T-helper 1 cell treated with Interleukin-12 subunit alpha and Interleukin-12 subunit beta and Interleukin-4 antibody, amounts not matched to agents 30 ng/mL and 1 ng/mL, for 36 hours (primary cell): ENCODE results near the gene TUBB4B. TPM values are rescaled to one million over a fixed set of nuclear protein-coding genes. Genes with fewer than 3 reads are reported as not detected.

ENCODE experiments used
- intact Hi-C: fragments of 100-400 bp; cut with micrococcal nuclease; formaldehyde crosslinking; loops from one replicate; pipeline ENCODE4 v1.15.1; 2024
- total RNA-seq: library from RNA; stranded (reverse); gene quantifications from 2 replicates; pipeline ENCODE4 v1.2.3, GENCODE V29; 2022

The TUBB4B gene
- total RNA-seq, 1 donor from 2014 or later = 280 TPM

DNA sequence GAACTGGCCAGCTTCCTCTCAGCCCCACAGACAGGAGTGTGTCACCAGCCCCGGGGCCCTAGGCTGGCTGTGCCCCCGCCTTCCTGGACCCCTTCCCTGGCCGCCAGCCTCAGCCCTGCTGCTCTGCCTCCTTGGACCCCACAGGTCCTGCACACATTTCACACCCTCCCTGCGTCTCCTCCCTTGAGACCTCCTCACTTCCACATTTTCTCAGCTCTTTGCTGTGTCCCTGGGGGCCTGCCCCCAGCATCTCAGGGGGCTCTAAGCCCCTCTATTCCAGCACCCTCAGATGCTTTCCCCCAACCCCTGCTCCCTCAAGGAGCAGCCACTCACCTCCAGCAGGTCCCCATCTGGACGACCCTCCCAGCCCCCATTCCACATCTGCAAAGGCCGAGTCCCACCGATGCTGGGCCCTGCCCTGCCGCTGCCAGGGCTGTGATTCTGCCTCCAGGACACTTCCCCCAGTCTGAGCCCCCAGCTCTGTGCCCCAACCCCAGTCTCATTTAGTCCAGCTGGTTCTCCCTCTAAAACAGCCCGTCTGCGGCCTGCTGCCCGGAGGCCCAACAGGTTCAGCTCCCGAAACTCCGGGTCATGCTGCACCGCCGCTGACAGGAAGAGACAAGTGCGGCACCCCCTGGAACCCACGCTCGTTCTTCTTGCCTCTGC, 6.2 kb upstream of the TUBB4B start:
- intact Hi-C loops = no loop called here

DNA sequence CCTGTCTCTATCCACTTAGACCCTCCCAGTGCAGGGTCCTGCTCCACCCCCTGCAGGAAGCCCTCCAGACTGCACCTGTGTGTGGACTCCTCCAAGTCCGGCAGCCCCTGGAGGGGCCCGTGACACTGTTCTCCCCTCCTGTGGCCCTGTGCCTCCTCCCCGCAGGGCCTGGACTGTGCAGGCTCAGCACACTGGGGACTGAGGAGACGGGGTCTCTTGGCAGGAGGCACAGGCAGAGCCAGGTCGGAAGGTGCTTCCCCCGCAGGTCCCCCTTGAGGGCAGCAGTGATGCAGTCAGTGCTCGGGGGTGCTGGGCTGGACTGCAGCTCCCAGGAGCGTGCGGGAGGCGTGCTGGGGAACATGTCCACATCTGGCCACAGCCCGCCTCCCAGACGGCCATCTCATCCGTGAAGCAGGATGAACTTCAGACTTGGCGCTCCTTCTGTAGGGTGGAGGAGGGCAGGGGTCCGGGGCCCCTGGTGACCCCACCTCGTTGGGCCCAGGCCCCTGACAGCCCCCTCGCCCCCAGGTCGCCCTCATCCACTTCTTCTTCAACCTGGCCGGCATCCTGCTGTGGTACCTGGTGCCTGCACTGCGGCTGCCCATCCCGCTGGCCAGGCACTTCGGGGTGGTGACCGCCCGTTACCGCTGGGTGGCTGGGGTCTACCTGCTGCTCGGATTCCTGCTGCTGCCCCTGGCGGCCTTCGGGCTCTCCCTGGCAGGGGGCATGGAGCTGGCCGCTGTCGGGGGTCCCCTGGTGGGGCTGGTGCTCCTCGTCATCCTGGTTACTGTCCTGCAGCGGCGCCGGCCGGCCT, 5.5 kb upstream of the TUBB4B start:
- intact Hi-C loops = loop anchor here (1.0 kb wide), 6 partner anchors 8 to 148 kb away; partner anchors contain the start of genes ANAPC2, RNF224 and SSNA1

DNA sequence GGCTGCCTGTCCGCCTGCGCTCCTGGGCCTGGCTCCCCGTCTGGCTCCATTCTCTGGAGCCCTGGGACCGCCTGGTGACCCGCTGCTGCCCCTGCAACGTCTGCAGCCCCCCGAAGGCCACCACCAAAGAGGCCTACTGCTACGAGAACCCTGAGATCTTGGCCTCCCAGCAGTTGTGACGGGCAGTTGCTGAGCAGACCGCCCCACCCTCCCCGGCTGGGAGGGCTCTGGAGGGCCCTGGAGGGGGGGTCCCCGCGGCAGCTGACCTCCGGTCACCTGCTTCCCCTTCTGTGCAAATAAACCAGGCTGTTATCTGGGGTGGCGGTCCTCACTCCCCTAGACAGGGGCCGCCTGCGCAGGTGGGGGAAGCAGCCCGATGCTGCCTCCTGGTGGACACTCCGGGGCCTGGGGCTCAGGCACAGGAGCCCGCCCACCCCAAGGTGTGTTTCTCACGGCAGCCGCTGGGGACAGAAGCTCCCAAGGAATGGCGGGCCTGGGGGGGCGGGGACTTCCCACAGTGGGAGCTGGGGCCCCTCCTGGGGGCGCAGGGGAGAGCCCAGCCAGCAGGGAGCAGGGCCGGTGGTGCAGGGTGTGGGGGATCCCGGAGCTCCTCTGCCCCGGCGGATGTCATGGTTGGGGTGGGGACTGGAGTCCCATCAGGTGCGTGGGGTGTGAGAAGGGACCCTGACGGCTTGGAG, 4.7 kb upstream of the TUBB4B start:
- intact Hi-C loops = loop anchor here (1.0 kb wide), 6 partner anchors 9 to 149 kb away; partner anchors contain the start of genes ANAPC2, RNF224 and SSNA1

DNA sequence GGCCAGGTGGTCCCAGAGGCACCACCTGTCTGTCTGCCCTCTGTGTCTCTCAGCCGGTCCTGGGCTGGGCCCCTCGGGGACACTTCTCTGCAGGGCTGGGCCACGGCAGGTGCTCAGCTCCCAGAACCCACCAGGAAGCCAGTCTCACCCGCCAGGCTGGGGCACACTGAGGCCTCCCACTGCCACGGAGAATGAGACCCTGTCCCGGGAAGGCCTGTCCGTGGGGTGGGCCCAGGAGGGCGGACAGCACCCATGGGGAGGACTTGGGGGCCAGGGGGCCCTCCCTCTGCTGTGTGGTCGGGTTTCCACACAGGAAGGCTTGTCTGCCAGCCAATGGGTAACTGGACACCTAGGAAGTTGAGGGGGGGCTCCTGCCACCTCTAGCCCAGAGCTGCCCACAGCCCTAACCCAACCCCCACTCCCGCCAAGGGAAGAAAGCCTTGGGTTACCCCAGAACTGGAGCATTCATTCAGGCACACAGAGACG, 4.1 kb upstream of the TUBB4B start:
- intact Hi-C loops = loop anchor here (1.0 kb wide), 6 partner anchors 10 to 150 kb away; partner anchors contain the start of genes ANAPC2, RNF224 and SSNA1

DNA sequence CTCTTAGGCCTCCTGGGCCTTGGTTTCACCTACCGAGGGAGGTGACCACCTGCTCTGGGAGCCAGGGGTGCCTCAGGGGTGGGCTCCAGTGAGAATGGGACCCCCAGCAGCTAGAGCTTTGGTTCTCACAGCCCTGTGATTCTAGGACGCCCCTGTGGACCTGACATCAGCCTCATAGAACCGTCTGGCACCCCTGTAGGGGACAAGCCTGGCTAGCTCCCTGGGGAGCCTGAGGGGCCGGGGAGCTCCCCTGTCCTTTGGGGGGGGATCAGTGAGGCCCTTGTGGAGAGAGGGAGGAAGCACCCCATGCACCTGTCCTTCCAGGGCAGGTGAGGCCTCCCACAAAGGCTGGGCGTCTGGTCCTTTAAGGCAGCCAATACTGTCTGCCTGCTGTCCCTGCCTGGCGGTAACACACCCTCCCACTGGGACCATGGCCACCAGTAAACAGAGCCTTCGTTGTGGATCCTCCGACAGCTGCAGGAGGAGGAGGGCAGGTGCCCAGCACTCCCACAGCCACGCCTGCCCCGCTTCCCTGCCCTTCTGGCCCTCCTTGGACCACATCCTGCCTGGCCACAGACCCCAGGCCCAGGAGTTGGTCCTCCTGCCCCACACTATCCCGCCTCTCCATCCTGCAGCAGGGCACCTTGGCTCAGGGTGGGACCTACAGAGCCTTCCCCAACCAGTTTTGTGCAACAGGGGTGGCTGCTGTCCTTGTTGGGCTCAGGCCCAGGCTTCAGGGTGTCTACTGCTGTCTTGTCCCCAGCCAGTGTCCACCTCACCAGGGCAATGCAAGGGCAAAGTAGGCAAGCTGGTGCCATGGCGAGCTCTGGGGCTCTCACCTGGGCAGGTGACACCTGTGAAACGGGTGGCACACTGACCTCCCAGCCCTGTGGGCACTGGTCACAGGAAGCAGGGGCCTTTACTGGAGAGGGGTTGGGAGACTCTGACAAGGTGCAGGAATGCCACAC, 3.0 kb upstream of the TUBB4B start:
- intact Hi-C loops = no loop called here

DNA sequence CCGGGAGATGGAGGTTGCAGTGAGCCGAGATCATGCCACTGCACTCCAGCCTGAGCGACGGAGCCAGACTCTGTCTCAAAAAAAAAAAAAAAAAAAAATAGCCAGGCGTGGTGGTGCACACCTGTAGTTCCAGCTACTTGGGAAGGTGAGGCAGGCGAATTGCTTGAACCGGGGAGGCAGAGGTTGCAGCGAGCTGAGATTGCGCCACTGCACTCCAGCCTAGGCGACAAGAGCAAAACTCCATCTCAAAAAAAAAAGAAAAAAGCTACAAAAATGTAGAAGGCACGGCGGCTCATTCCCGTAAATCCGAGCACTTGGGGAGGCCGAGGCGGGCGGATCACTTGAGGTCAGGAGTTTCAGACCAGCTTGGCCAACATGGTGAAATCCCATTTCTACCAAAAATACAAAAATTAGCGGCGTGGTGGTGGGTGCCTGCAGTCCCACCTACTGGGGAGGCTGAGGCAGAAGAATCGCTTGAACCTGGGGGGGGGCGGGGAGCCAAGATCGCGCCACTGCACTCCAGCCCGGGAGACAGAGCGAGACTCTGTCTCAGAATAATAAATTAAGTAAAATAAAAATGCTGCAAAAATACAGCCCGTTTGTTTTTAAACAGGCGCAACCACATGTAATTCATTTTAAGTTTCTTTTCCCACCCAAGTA, 1.4 kb upstream of the TUBB4B start:
- intact Hi-C loops = loop anchor here (1.0 to 5.0 kb wide), 5 partner anchors 110 to 757 kb away; partner anchors contain the start of genes PAXX, PHPT1, SAPCD2 and SEC16A

DNA sequence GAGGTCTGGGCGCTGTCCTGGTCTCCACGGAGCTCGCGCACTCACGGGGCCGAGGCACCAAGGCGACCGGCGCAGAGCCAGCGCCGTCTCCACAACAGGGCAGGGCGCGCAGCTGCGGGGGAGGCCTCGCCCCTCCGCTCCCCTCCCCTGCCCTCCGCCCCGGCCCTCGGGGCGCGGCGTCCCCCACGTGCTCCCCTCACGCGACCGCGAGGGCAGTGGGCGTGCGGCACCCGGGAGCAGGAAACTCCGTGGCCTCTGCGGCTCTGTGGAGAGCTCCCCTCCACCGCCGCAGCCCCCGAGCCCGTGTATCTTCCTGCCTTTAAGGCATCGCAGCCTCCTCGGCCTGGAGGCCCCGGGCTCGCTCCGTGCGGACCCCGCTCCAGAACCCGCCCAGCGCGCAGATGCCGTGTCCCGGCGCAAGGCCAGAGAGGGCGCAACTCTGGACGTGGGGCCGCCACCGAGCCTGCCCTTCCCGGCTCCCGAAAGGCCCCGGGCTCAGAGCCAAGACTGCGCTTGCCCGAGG, 708 bp upstream of the TUBB4B start:
- intact Hi-C loops = loop anchor here (1.0 to 5.0 kb wide), 5 partner anchors 111 to 758 kb away; partner anchors contain the start of genes PAXX, PHPT1, SAPCD2 and SEC16A

DNA sequence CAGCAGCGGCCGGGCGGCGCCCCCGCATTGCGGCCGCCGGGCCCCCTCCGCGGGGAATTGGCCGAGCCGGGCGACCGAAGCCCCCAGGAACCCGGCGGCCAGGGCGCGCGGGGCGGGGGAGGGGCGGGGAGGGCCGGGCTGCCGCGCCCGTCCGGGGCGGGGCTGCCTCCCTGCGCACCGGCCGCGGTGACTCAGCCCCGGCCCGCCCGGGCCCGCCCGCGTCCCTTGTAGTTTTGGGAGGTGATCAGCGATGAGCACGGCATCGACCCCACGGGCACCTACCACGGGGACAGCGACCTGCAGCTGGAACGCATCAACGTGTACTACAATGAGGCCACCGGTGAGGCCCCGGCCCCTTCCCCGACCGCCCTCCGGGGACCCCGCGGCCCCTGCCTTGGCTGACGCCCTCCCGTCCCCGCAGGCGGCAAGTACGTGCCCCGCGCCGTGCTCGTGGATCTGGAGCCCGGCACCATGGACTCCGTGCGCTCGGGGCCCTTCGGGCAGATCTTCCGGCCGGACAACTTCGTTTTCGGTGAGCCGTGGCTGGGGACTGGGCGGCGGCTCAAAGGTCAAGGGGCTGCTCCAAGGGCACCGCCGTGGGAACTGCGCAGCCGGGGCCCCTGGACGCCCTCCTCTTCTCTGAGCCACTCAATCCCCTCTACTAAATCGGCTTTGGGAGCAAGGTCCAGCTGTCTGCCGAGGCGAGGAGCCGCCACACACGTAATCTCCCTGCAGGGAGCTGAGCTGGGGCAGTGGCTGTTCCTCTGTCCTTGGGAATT, 592 bp downstream of the TUBB4B start:
- intact Hi-C loops = loop anchor here (1.0 to 5.0 kb wide), 10 partner anchors 14 to 759 kb away; partner anchors contain the start of genes MAN1B1, NELFB, PAXX and PHPT1

DNA sequence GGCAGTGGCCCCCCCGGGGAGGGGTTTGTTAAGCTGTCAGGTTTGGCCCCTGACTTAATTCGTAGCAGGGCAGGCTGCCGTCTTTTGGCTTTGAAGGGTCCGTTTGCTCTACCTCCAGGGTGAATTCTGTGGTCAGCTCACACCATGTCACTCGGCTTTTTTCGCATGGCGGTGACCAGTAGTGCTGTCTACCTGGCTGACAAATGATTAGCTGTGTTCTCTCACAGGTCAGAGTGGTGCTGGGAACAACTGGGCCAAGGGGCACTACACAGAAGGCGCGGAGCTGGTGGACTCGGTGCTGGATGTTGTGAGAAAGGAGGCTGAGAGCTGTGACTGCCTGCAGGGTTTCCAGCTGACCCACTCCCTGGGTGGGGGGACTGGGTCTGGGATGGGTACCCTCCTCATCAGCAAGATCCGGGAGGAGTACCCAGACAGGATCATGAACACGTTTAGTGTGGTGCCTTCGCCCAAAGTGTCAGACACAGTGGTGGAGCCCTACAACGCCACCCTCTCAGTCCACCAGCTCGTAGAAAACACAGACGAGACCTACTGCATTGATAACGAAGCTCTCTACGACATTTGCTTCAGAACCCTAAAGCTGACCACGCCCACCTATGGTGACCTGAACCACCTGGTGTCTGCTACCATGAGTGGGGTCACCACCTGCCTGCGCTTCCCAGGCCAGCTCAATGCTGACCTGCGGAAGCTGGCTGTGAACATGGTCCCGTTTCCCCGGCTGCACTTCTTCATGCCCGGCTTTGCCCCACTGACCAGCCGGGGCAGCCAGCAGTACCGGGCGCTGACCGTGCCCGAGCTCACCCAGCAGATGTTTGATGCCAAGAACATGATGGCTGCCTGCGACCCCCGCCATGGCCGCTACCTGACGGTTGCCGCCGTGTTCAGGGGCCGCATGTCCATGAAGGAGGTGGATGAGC, 1.4 kb downstream of the TUBB4B start:
- intact Hi-C loops = loop anchor here (5.0 kb wide), 3 partner anchors 250 to 760 kb away; partner anchors contain the start of genes PAXX, PHPT1 and SEC16A

DNA sequence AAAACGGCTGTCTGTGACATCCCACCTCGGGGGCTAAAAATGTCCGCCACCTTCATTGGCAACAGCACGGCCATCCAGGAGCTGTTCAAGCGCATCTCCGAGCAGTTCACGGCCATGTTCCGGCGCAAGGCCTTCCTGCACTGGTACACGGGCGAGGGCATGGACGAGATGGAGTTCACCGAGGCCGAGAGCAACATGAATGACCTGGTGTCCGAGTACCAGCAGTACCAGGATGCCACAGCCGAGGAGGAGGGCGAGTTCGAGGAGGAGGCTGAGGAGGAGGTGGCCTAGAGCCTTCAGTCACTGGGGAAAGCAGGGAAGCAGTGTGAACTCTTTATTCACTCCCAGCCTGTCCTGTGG, 2.2 kb downstream of the TUBB4B start:
- intact Hi-C loops = loop anchor here (5.0 kb wide), 3 partner anchors 251 to 761 kb away; partner anchors contain the start of genes PAXX, PHPT1 and SEC16A

DNA sequence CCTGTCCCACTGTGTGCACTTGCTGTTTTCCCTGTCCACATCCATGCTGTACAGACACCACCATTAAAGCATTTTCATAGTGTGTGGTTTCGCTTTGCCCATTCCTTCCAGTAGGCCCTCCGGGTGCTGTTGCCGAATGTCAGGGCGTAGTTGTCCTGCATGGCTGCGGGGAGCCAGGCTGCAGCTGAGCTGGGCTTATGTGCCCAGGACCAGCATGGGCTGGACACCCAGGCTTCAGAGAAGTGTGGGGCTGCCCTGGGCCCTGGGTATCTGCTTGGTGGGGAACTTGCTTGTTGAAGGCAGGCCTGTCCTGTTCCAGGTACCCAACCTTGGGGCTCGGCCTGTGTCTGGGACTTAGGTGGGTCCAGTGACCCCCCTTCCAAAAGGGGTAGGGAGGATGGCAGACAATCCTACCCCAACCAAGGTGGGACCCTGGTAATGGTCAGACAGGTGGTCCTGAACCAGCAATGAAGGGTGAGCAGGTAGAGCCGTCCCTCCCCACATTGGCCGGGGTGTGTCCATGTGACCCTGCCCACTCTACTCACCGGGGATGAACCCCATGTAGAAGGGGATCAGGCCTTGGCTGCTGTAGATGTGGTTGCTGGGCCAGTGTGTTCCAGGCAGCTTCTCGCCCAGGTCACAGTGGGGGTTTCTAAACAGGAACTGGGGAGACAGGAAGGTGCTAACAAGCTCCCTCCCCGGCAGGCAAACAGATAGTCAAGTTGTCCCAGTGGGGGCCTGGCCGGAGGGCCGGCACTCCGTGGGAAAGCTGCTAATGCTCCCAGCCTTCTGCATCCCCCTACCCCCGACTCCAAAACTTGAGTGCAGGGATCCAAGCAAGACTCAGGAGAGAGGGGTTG, 2.8 kb downstream of the TUBB4B start:
- intact Hi-C loops = loop anchor here (5.0 kb wide), 3 partner anchors 252 to 762 kb away; partner anchors contain the start of genes PAXX, PHPT1 and SEC16A

DNA sequence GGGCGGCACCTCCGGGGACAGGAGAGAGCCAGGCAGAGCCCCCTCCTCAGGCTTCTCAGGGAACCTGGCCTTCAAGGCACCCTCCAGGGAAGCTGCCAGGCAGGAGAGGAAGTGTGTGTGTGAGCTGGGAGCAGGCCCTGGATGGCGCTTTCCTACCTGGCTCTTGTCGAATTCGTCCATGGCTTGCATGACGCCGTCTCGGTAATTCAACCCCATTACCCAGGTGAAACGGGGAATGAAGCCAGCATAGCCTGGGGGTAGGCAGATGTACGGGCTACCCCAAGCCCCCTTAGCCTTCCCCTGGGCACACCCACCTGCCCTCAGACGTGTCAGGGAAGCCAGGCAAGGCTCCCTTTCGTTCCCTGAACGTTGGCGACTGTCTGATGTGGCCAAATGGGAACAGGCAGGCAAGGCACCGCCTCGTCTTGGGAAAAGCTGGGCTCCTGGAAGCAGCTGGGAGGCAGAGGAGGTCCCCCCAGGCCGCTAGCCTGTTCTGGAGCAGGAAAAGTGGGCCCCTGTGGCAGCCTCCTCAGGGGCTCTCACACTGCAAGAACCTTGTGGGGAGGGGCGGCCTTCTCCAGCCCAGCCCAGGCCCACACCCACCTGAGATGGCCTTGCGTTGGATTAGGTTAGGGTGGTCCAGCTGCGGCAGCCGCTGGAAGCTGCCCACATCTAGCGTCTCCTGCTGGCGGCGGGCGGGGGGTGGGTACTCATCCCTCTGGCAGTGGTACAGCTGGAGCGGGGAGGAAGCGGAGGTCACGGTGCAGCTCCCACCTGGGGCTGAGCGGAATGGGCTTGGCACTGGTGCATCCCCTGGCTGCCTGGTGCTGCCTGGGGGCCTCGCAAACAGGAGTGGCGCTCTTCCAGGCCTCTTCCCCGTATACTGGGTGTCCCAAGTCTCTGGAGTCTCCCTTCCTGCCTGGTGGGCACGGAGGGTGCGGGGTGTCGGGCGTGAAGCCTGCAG, 3.7 kb downstream of the TUBB4B start:
- intact Hi-C loops = loop anchor here (5.0 kb wide), 3 partner anchors 252 to 762 kb away; partner anchors contain the start of genes PAXX, PHPT1 and SEC16A

DNA sequence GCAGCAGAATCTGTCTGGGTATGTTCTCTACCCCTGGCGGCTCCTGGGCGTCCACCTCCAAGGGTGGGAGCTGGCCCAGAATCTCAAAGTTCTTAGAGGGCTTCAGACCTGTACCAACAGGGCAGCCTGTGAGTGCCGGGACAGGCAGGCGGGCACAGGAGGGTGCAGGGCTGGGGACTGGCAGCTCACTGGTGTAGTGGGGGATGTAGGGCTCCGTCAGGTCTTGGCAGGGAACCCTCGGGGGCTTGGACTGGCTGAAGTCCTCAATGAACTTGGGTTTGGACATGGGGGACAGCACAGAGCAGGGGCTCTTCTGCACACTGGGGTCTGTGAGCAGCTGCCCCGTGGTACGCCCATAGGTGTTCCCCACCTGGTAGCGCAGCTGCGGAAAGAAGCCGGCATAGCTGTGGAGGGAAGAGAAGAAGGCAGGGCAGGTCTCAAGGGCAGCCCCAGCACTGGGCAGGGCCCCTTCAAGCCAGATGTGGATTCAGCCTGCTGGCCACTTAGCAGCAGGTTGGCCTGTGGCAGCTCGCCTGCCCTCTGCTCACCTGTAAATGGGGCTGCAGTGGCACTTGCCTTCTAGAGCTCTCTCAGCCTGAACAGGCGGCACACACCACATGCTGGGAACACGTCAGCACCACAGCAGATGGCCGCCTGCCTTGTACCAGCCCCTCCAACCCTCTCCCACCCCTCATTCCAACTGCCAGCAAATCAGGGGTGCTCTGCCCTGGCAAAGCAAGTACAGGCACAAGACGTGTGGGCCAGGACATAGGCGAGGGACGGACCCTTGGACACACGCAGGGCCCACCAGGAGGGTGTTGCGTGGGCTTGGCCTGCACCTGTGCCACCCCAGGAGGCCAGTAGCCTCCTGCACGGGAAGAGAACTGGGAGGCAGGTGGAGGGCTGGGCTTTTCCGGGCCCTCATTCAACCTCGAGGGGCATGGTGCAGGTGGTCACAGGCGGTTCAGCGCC, 4.6 kb downstream of the TUBB4B start:
- intact Hi-C loops = no loop called here
